Pancreas (tissue), 10 donors: ENCODE results near the gene CCDC192. TPM values are rescaled to one million over a fixed set of nuclear protein-coding genes. Genes with fewer than 3 reads are reported as not detected.

ENCODE experiments used
- ATAC-seq, 4 donors: fragments of 200-7000 bp; cut with Tn5 transposase; one replicate each; pipeline versions ENCODE4 v1.8.0 to v1.9.1; 2020; ENCODE audit warnings: mild to moderate bottlenecking in 4 of 4, moderate library complexity in 4 of 4
- DNase-seq, 6 donors: peaks; one replicate each; pipeline ENCODE4 v3.0.0-alpha.2; 2020
- FAIRE-seq: peaks from 2 replicates; lab custom pipeline; 2012; peaks lifted over from hg19 to GRCh38; lab: Jason Lieb, UNC
- H3K27ac ChIP-seq, 4 donors: fragments of 200-600 bp; sonication (generic); 1 replicate in 3 of 4; 2 replicates in 1 of 4; pipeline versions ENCODE4 v1.5.0 to v1.8.0; 2020
- H3K27me3 ChIP-seq, 4 donors: fragments of 200-600 bp; one replicate each; pipeline ENCODE4 v1.8.0; 2021
- H3K36me3 ChIP-seq, 3 donors: fragments of 200-600 bp; sonication (generic) in 1 of 3; one replicate each; pipeline versions ENCODE4 v1.5.0 to v1.8.0; 2020 to 2021
- H3K4me1 ChIP-seq, 3 donors: fragments of 200-600 bp; one replicate each; pipeline ENCODE4 v1.8.0; 2021
- H3K4me3 ChIP-seq, 4 donors: fragments of 200-600 bp; sonication (generic) in 2 of 4; one replicate each; pipeline versions ENCODE4 v1.5.0 to v1.8.0; 2020 to 2021
- H3K9me3 ChIP-seq, 4 donors: fragments of 200-600 bp; one replicate each; pipeline ENCODE4 v1.8.0; 2021
- WGBS, 2 donors: extraction: QIAGEN DNeasy Blood & Tissue Kit; methylation state at CpG; one replicate each; pipeline ENCODE4 v1.1.7; 2013; 5-methylcytosine and 5-hydroxymethylcytosine counted together
- intact Hi-C, 3 donors: fragments of 100-400 bp; cut with DNase I; formaldehyde crosslinking; loops; one replicate each; pipeline versions ENCODE4 v1.11.1 to v1.14.2; 2022
- polyA plus RNA-seq, 2 donors: library from polyadenylated mRNA; stranded (reverse); fragments of 200-250 nt; gene quantifications; one replicate each; pipeline ENCODE4 v1.2.3, GENCODE V29; 2013
- total RNA-seq, 6 donors: library from RNA; stranded (reverse); fragmentation: NEBNext Ultra II Directional in 4 of 6; extraction: Animal tissue kit (Norgen Biotek cat#: 25700) in 4 of 6; gene quantifications; one replicate each; pipeline versions ENCODE4 v1.2.1 to v1.2.4, GENCODE V29; 2021 to 2023
- TF ChIP-seq, protein P1 (sequence below), 4 donors: fragments of 200-600 bp; sonication (generic) in 3 of 4; IDR thresholded peaks; one replicate each; pipeline versions ENCODE4 v1.5.0 to v1.8.0; 2021; ENCODE audit warnings: antibody characterized with exemption in 4 of 4
- donor health status: healthy with polysubstance abuse.
- donor health status: DM: no; HTN: no; CAD: no; lungs with moderate emphysema.
- donor health status: DM: no; HTN: no; CAD: no.
- donor health status: control.
- donor health status: control.
- donor health status: Bipolar disorder and iron deficiency.
- donor health status: DM: yes; HTN: yes; CAD: no.
- donor health status: DM: no; HTN: no; CAD: no.
- donor health status: DM: no; HTN: no; CAD: no.
- donor health status: DM: yes; HTN: yes; CAD: no.

The CCDC192 gene
- total and polyA plus RNA-seq, 8 donors, result not detected

DNA sequence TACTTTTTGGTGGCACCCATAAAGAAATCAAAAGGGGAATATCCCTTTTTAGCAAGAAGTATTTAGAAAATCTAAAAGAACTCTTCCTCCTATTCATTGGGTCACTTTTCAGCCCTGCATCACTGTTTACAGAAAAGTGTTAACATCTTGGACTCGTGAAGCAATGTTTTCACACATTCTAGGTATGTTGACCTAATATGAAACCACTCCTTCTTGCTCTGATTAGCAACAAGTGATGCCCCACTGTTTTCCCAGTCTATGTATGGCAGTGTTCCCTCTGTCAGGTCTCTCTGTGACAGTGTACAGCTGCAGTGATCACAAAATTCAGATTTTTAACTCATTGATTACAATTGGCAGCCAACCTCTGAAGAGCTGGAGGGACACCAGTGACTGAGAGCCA, 232.2 kb downstream of the CCDC192 start:
- Histone ChIP-seq H3K27ac (peak overlapping the region in 2 of 4 donors; percentile 34 to 68), H3K36me3 (no peaks in the 10 kb centered on the region), H3K4me3 (no peak overlapping the region), H3K27me3 (no peaks in the 10 kb centered on the region), H3K4me1 (peaks cover 0 to 19% (median 7%) of the 10 kb centered on the region in 3 donors), H3K9me3 (no peaks in the 10 kb centered on the region)
- TF ChIP-seq, protein P1, sequence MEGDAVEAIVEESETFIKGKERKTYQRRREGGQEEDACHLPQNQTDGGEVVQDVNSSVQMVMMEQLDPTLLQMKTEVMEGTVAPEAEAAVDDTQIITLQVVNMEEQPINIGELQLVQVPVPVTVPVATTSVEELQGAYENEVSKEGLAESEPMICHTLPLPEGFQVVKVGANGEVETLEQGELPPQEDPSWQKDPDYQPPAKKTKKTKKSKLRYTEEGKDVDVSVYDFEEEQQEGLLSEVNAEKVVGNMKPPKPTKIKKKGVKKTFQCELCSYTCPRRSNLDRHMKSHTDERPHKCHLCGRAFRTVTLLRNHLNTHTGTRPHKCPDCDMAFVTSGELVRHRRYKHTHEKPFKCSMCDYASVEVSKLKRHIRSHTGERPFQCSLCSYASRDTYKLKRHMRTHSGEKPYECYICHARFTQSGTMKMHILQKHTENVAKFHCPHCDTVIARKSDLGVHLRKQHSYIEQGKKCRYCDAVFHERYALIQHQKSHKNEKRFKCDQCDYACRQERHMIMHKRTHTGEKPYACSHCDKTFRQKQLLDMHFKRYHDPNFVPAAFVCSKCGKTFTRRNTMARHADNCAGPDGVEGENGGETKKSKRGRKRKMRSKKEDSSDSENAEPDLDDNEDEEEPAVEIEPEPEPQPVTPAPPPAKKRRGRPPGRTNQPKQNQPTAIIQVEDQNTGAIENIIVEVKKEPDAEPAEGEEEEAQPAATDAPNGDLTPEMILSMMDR (IDR thresholded peaks at IDR 0.05), result no peak
- 26 to 40% methylated on average over 1 of the region's 1 CpG for whole genome bisulfite sequencing, 2 donors
- DNase-seq (no peak), FAIRE-seq (no peak), ATAC-seq (peak; percentile 68 to 76 (median 74))
- intact Hi-C loops, result no loop called here

DNA sequence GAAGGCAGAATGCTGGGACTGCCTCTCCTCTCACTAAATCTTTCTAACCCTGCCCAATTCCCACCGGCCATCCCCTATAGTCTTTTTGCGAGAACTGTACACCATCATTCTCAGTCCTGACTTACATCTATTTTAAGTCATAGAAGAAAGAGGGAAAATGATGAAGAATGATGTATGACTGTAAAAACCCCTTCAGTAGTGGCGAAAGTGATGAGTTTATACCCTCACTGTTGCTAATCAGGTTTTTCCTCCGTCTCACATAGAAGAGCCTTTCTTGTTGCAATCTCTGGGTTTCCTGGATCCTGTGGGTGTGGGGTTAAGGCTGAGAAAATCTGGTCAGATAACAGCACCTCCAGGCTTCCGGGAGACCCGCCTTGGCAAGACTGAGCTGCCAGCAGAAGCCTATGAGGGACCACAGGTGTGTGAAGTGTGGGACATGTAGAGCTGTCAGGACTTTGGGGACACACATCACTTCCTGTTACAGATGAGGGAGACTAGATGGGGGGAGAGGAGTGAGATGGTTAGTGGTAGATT, 233.3 kb downstream of the CCDC192 start:
- peaks cover 0 to 17% (median 7%) of the 10 kb centered on the region in 3 donors for H3K4me1 ChIP-seq
- TF ChIP-seq, protein P1 (IDR thresholded peaks at IDR 0.05), result no peak
- intact Hi-C loops, result no loop called here
- H3K27me3 ChIP-seq, result no peaks in the 10 kb centered on the region
- no peak for FAIRE-seq
- peak overlapping the region in 1 of 4 donors; percentile 68 for H3K27ac ChIP-seq
- no peak for DNase-seq
- H3K36me3 ChIP-seq, result no peaks in the 10 kb centered on the region
- 70 to 77% methylated on average over 6 of the region's 6 CpGs for WGBS, 2 donors
- H3K9me3 ChIP-seq, result no peaks in the 10 kb centered on the region
- no peak for ATAC-seq
- H3K4me3 ChIP-seq, result no peak overlapping the region

DNA sequence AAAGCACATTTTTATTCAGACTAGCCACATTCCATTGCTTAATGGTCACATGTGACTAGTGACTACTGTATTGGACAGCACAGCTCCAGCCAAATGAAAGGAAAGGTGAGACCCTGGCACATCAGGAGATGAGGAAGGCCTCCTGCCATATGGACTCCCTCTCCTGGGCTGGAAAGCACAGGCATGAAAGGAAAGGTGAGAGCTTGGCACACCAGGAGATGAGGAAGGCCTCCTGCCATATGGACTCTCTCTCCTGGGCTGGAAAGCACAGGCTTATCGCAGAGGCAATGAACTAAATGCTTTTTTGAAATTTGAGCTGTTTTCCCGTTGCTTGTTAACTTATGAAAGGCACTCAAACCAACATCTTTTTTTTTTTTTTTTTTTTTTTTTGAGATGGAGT, 235.6 kb downstream of the CCDC192 start:
- Histone ChIP-seq H3K4me3 (no peak overlapping the region), H3K27me3 (no peaks in the 10 kb centered on the region), H3K27ac (no peak overlapping the region), H3K4me1 (peaks cover 0 to 17% (median 7%) of the 10 kb centered on the region in 3 donors), H3K9me3 (no peaks in the 10 kb centered on the region), H3K36me3 (no peaks in the 10 kb centered on the region)
- FAIRE-seq, result no peak
- TF ChIP-seq, protein P1 (IDR thresholded peaks at IDR 0.05), result no peak
- ATAC-seq, result no peak
- intact Hi-C loops, result no loop called here
- 87 to 88% methylated on average over 2 of the region's 2 CpGs for WGBS, 2 donors
- DNase-seq, result no peak

DNA sequence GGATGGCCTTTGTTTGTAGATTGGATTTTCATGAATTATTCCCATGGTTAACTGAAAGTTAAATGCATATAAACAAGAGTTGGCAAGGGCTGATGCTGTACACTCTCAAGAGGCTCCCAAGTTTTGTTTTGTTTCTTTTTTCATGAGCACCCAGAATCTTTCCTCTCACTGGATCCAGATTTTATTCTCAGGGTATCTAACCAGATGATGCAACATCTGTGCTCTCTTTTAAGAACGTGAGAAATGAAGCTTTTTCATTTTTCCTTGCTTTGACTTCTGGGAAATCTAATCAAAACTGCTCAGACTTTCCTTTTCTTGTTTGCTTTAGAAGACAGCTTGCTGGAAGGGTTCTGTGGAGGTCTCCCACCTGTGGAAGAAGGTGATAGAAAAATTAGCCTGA, 237.7 kb downstream of the CCDC192 start:
- TF ChIP-seq, protein P1 (IDR thresholded peaks at IDR 0.05), result no peak
- peaks cover 0 to 5% (median 0%) of the 10 kb centered on the region in 3 donors for H3K4me1 ChIP-seq
- no peak overlapping the region for H3K4me3 ChIP-seq
- H3K27me3 ChIP-seq, result no peaks in the 10 kb centered on the region
- no peak for ATAC-seq
- no peak overlapping the region for H3K27ac ChIP-seq
- 40 to 47% methylated on average over 1 of the region's 1 CpG for WGBS, 2 donors
- no peak for DNase-seq
- FAIRE-seq, result no peak
- no peaks in the 10 kb centered on the region for H3K36me3 ChIP-seq
- no peaks in the 10 kb centered on the region for H3K9me3 ChIP-seq
- intact Hi-C loops, result no loop called here

DNA sequence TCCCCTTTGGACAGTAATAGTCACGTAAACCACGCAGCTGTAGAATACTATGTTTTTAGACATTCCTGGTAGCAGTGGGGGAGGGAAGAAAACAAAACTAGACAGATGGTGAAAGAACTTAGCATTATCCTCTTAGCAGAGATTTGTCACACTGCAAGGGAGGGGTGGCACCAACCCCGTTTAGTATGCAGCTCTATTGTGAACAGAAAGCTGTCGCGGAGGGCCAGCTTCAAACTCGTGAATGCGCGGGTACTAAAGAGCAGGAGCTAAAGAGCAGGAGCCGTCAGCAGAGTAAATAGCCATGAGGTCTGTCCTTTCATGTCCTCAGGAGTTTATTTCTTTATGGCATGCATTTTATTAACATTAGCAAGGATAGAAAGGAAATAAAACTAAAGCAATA, 238.5 kb downstream of the CCDC192 start:
- DNase-seq (no peak), ATAC-seq (peak in 1 of 4 donors; percentile 22), FAIRE-seq (no peak)
- no peaks in the 10 kb centered on the region for H3K36me3 ChIP-seq
- intact Hi-C loops, result no loop called here
- H3K27me3 ChIP-seq, result no peaks in the 10 kb centered on the region
- TF ChIP-seq, protein P1 (IDR thresholded peaks at IDR 0.05), result no peak
- no peaks in the 10 kb centered on the region for H3K9me3 ChIP-seq
- WGBS, 2 donors, result 75 to 82% methylated on average over 9 of the region's 9 CpGs
- H3K4me1 ChIP-seq, result no peaks in the 10 kb centered on the region
- H3K4me3 ChIP-seq, result no peak overlapping the region
- no peak overlapping the region for H3K27ac ChIP-seq
